Activated effector memory CD4-positive, alpha-beta T cell treated with Interleukin-2 at 50 U/mL for 16 hours (primary cell): Measurements from ENCODE around the gene BRMS1L.
"Not testable (repeated sequence)": the region's sequence is repeated elsewhere in the genome, so short reads cannot be mapped to it uniquely, and the experiment has no call there.

ENCODE experiments used
- DNase-seq: peaks from one replicate; pipeline ENCODE4 v3.0.0-alpha.2; 2020

Gene BRMS1L

GRCh38 chr14:35822501-35822900, 3.6 kb upstream of the BRMS1L start:
- DNase-seq: no peak

- not testable (repeated sequence) for DNase-seq
Observed at GRCh38 chr14:35824446-35825165, 1.5 kb upstream of the BRMS1L start.

- DNase-seq: no peak
Observed at GRCh38 chr14:35825968-35826217, 245 bp upstream of the BRMS1L start.

GRCh38 chr14:35826952-35827416, 846 bp downstream of the BRMS1L start:
- no peak for DNase-seq

GRCh38 chr14:35827678-35828472, 1.7 kb downstream of the BRMS1L start:
- DNase-seq: no peak

- DNase-seq: no peak
Observed at GRCh38 chr14:35829449-35829848, 3.3 kb downstream of the BRMS1L start.

GRCh38 chr14:35835208-35835982, 9.3 kb downstream of the BRMS1L start:
- no peak for DNase-seq

- not testable (repeated sequence) for DNase-seq
Observed at GRCh38 chr14:35841704-35842103, 15.6 kb downstream of the BRMS1L start.

- not testable (repeated sequence) for DNase-seq
Observed at GRCh38 chr14:35842245-35842644, 16.1 kb downstream of the BRMS1L start.

- no peak for DNase-seq
Observed at GRCh38 chr14:35844494-35844893, 18.4 kb downstream of the BRMS1L start.

GRCh38 chr14:35847636-35848035, 21.5 kb downstream of the BRMS1L start:
- DNase-seq: no peak

- DNase-seq: no peak
Observed at GRCh38 chr14:35849122-35849521, 23.0 kb downstream of the BRMS1L start.

GRCh38 chr14:35851823-35852222, 25.7 kb downstream of the BRMS1L start:
- no peak for DNase-seq

GRCh38 chr14:35853225-35853624, 27.1 kb downstream of the BRMS1L start:
- no peak for DNase-seq

GRCh38 chr14:35854696-35855270, 28.6 kb downstream of the BRMS1L start:
- DNase-seq: no peak

GRCh38 chr14:35855876-35856481, 29.8 kb downstream of the BRMS1L start:
- no peak for DNase-seq

- no peak for DNase-seq
Observed at GRCh38 chr14:35858521-35859209, 32.5 kb downstream of the BRMS1L start.

GRCh38 chr14:35861204-35861868, 35.2 kb downstream of the BRMS1L start:
- DNase-seq: no peak

GRCh38 chr14:35865611-35866324, 39.6 kb downstream of the BRMS1L start:
- DNase-seq: no peak

- no peak for DNase-seq
Observed at GRCh38 chr14:35866595-35867279, 40.6 kb downstream of the BRMS1L start.
